Breast epithelium (tissue), 3 donors: ENCODE data around the gene CKS1B.

Source experiments
- CTCF ChIP-seq, 3 donors: fragments of 450-650 bp; IDR thresholded peaks; one replicate each; pipeline ENCODE4 v1.5.1; 2016 to 2017; ENCODE audit warnings: antibody characterized with exemption in 3 of 3, mild to moderate bottlenecking in 3 of 3, moderate library complexity in 3 of 3
- POLR2AphosphoS5 ChIP-seq, 3 donors: sonication (generic); formaldehyde crosslinking; IDR thresholded peaks; one replicate each; pipeline ENCODE4 v1.6.1; 2017; ENCODE audit warnings: antibody characterized with exemption in 3 of 3

GRCh38 chr1:154955039-154955717, 19.3 kb upstream of the CKS1B start:
- TF ChIP-seq CTCF (IDR thresholded peaks at IDR 0.05) (no peak), POLR2AphosphoS5 (IDR thresholded peaks at IDR 0.05) (no peak)
